GM12875 (cell line): ENCODE data around the gene CMTM5.

Experiments used
- H3K4me3 ChIP-seq: one replicate; pipeline ENCODE4 v1.5.1; 2011; ENCODE audit warnings: low read depth, low read length, control low read depth
- TF ChIP-seq, protein P1 (sequence below): IDR thresholded peaks from 2 replicates; pipeline ENCODE4 v1.5.1; 2011; ENCODE audit warnings: low read depth, mild to moderate bottlenecking, control low read depth, inconsistent platforms, low read length, moderate library complexity, borderline replicate concordance; ENCODE audit not compliant: insufficient read depth

The CMTM5 gene

GRCh38 chr14:23406244-23406643 is 29.4 kb downstream of the CMTM5 start:
- H3K4me3 ChIP-seq: no peak overlapping the region
- TF ChIP-seq, protein P1, sequence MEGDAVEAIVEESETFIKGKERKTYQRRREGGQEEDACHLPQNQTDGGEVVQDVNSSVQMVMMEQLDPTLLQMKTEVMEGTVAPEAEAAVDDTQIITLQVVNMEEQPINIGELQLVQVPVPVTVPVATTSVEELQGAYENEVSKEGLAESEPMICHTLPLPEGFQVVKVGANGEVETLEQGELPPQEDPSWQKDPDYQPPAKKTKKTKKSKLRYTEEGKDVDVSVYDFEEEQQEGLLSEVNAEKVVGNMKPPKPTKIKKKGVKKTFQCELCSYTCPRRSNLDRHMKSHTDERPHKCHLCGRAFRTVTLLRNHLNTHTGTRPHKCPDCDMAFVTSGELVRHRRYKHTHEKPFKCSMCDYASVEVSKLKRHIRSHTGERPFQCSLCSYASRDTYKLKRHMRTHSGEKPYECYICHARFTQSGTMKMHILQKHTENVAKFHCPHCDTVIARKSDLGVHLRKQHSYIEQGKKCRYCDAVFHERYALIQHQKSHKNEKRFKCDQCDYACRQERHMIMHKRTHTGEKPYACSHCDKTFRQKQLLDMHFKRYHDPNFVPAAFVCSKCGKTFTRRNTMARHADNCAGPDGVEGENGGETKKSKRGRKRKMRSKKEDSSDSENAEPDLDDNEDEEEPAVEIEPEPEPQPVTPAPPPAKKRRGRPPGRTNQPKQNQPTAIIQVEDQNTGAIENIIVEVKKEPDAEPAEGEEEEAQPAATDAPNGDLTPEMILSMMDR: no peak

DNA sequence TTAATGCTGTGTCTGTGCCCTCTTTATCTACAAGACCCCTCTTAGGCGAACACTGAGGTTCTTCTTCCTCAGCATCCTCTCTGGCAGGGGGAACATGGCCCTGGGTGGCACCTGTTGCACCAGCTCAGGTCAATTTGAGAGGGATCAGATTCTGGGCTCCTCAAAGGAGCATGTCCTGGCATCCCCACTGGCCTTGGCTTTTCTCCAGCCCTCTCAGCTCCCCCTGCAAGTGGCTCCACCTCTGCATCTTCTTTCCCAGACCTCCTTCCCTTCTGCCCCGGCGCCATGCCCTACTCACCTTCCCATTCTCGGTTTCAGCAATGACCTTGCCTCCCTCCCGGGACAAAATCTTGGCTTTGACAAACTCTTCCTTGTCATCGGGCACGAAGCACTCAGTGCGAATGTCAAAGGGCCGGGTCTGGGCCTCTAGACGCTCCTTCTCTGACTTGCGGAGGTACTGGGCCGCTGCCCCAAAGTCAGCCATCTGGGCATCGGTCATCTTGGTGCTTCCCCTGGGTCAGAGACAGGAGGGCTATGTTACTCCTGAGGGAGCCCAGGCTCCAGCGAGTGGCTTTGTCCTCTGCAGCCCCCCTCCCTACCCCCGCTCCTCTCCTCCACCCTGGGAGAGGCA is 30.0 kb downstream of the CMTM5 start:
- TF ChIP-seq, protein P1: no peak

DNA sequence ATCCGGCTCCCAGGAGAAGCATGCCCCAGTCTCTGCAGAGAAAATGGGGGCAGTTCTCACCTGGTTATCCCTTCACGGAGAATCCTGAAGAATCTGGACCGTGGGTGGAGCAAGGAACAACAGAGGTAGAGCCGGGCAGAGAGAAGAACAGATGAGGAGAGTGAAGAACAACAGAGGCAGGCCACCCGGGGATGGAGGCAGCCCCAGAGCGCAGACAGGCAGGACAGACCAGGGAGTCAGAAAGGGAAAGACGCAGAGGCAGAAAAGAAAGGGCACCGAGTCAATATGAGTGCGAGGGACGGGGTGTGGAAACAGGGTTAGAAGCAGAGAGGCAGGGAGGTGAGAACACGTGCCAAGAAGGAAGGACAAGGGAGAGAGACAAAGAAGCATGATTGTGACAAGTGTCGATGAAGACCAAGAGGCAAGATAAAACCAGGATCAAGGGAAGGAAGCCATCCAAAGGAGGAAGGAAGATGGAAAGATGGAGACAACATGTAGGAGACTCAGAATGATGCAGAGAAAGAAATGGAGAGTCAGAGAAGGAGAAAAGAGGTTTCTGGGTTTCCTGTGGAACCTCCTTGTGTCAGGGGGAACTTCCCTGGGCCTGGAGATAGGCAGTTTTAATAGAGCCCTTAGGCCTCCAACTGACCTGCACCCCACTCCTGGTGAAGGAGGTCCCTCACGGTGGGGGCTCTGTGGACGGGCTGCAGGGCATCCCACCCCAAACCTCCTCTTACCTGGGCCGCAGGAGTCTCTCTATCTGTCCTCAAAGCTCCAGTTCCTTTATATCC is 30.9 kb downstream of the CMTM5 start, which contains the start of gene MYH6:
Gene MYH6 (minus strand): TSS at position 758 of the 791 bp plus-strand sequence. CDS start 1,050 bp downstream, outside the sequence.
- TF ChIP-seq, protein P1: no peak

More for the DNA sequence above, 30.0 kb downstream of the CMTM5 start:
- no peak overlapping the region for H3K4me3 ChIP-seq

DNA sequence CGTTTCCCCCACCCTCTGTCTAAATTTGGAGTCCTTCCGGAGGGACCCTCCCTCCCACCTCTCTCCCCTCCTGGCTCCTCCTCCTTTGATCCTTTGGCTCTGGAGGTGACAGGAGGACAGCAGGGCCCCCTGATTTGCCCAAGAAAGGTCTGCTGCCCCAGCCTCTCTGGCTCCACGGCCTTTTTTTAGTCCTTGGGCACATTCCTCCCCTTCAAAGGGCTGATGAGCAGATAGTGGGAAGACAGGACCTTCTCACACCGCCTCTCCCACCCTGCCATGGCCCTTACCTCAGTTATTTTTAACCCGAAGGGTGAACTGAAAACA is 31.4 kb downstream of the CMTM5 start:
- H3K4me3 ChIP-seq: no peak overlapping the region
- TF ChIP-seq, protein P1: no peak

More for the DNA sequence above, 30.9 kb downstream of the CMTM5 start, which contains the start of gene MYH6:
- H3K4me3 ChIP-seq: no peak within 1 kb of the TSS

GRCh38 chr14:23409475-23409874 is 32.6 kb downstream of the CMTM5 start:
- H3K4me3 ChIP-seq: no peak overlapping the region
- TF ChIP-seq, protein P1: no peak

GRCh38 chr14:23409966-23410635 is 33.3 kb downstream of the CMTM5 start:
- TF ChIP-seq, protein P1: no peak
- H3K4me3 ChIP-seq: no peak overlapping the region
